DND-41 (cell line): ENCODE measurements around the gene PCNT.

Experiments used
- ATAC-seq: fragments of 200-7000 bp; cut with Tn5 transposase; 3 replicates; pipeline ENCODE4 v1.9.1; 2021; ENCODE audit warnings: low read depth; ENCODE audit not compliant: insufficient read depth
- DNase-seq: peaks from one replicate; pipeline ENCODE4 v3.0.0-alpha.2; 2020
- H2AFZ ChIP-seq: 2 replicates; pipeline ENCODE4 v1.6.0; 2012; ENCODE audit warnings: low read depth, low read length
- H3K27ac ChIP-seq: 2 replicates; pipeline ENCODE4 v1.5.1; 2012; ENCODE audit warnings: low read length, inconsistent platforms
- H3K27me3 ChIP-seq: fragments of 200-600 bp; sonication (generic); 2 replicates; pipeline ENCODE4 v1.6.0; 2012; ENCODE audit warnings: low read length, mild to moderate bottlenecking, inconsistent platforms; ENCODE audit not compliant: insufficient read depth, poor library complexity
- H3K36me3 ChIP-seq: 2 replicates; pipeline ENCODE4 v1.5.1; 2012; ENCODE audit warnings: low read length, inconsistent platforms; ENCODE audit not compliant: insufficient read depth
- H3K4me1 ChIP-seq: 2 replicates; pipeline ENCODE4 v1.5.1; 2012; ENCODE audit warnings: mild to moderate bottlenecking, low read length; ENCODE audit not compliant: insufficient read depth
- H3K4me2 ChIP-seq: 2 replicates; pipeline ENCODE4 v1.6.0; 2012; ENCODE audit warnings: mild to moderate bottlenecking, moderate library complexity, low read length, inconsistent platforms; ENCODE audit not compliant: insufficient read depth
- H3K4me3 ChIP-seq, 2 experiments: fragments of 200-600 bp in 1 of 2; shearing (Covaris generic) in 1 of 2; 2 replicates each; pipeline ENCODE4 v1.5.1; 2012 to 2016; ENCODE audit warnings: inconsistent platforms in 2 of 2, low read length in 2 of 2, mild to moderate bottlenecking in 2 of 2, low read depth in 1 of 2, moderate library complexity in 1 of 2
- H3K79me2 ChIP-seq: 2 replicates; pipeline ENCODE4 v1.6.0; 2012; ENCODE audit warnings: low read length, inconsistent platforms; ENCODE audit not compliant: insufficient read depth
- H3K9ac ChIP-seq: 2 replicates; pipeline ENCODE4 v1.6.0; 2012; ENCODE audit warnings: low read depth, mild to moderate bottlenecking, inconsistent platforms, low read length, moderate library complexity
- H3K9me3 ChIP-seq: 2 replicates; pipeline ENCODE4 v1.5.1; 2012; ENCODE audit warnings: low read length, moderate library complexity, mild to moderate bottlenecking, inconsistent platforms; ENCODE audit not compliant: insufficient read depth, severe bottlenecking
- H4K20me1 ChIP-seq: 2 replicates; pipeline ENCODE4 v1.6.0; 2012; ENCODE audit warnings: low read length; ENCODE audit not compliant: insufficient read depth
- EZH2 ChIP-seq: IDR thresholded peaks from 3 replicates; pipeline ENCODE4 v1.6.1; 2012; ENCODE audit warnings: borderline replicate concordance, low read depth, mild to moderate bottlenecking, moderate library complexity, low read length, inconsistent platforms; ENCODE audit not compliant: severe bottlenecking
- TF ChIP-seq, protein P1 (sequence below): IDR thresholded peaks from 2 replicates; pipeline ENCODE4 v1.5.1; 2012; ENCODE audit warnings: borderline replicate concordance, low read length, moderate library complexity, mild to moderate bottlenecking; ENCODE audit not compliant: poor library complexity, severe bottlenecking; ENCODE audit errors: extremely low read depth

Gene PCNT

DNA sequence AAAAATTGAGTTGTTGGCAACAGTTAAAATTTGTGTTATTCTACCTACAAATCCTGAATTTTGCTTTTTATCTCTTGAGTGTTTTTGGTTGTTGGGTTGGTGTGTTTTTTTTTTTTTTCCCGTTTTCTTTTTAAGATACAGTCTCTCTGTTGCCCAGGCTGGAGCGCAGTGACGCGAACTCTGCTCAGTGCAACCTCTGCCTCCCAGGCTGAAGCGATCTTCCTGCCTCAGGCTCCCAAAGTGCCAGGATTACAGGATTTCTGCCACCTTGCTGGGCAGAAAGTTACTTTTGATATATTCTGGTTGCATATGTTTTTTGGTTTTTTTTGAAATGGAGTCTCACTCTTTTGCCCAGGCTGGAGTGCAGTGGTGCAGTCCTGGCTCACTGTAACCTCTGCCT, 4.2 kb downstream of the PCNT start:
- TF ChIP-seq EZH2: no peak
- TF ChIP-seq, protein P1, sequence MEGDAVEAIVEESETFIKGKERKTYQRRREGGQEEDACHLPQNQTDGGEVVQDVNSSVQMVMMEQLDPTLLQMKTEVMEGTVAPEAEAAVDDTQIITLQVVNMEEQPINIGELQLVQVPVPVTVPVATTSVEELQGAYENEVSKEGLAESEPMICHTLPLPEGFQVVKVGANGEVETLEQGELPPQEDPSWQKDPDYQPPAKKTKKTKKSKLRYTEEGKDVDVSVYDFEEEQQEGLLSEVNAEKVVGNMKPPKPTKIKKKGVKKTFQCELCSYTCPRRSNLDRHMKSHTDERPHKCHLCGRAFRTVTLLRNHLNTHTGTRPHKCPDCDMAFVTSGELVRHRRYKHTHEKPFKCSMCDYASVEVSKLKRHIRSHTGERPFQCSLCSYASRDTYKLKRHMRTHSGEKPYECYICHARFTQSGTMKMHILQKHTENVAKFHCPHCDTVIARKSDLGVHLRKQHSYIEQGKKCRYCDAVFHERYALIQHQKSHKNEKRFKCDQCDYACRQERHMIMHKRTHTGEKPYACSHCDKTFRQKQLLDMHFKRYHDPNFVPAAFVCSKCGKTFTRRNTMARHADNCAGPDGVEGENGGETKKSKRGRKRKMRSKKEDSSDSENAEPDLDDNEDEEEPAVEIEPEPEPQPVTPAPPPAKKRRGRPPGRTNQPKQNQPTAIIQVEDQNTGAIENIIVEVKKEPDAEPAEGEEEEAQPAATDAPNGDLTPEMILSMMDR: no peak

DNA sequence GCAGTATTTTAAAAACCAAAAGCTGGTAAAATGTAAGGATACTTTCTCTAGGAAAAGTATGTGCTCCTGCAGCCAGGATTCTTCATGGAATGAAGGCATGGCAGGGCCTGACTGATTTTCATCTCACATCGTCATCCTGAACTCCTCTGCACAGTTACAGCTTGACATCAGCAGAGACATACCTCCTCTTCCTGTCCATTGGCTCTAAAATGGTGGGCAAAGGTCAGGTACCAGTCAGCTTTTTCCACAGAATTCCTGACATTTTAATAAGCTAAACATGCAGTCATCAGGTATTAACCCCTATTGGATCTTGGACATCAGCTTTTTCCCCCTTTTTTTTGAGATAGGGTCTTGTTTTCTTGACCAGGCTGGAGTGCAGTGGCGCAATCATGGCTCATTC, 5.8 kb downstream of the PCNT start:
- no peak for ATAC-seq
- H3K36me3 ChIP-seq: peaks cover 67% of the 10 kb centered on the region
- H3K79me2 ChIP-seq: peaks cover 87% of the 10 kb centered on the region

More for the DNA sequence above, 4.2 kb downstream of the PCNT start:
- Histone ChIP-seq H3K27me3 (no peaks in the 10 kb centered on the region), H3K9ac (no peak overlapping the region), H3K27ac (no peak overlapping the region), H2AFZ (no peak overlapping the region), H3K4me3 (no peak overlapping the region), H3K79me2 (peaks cover 89% of the 10 kb centered on the region), H4K20me1 (peaks cover 34% of the 10 kb centered on the region), H3K4me1 (peaks cover 21% of the 10 kb centered on the region), H3K36me3 (peaks cover 59% of the 10 kb centered on the region), H3K4me2 (no peak overlapping the region), H3K9me3 (no peaks in the 10 kb centered on the region)
- DNase-seq (no peak), ATAC-seq (no peak)

GRCh38 chr21:46334351-46335140, 10.6 kb downstream of the PCNT start:
- TF ChIP-seq EZH2: no peak
- TF ChIP-seq, protein P1: no peak
- peaks cover 82% of the 10 kb centered on the region for H3K79me2 ChIP-seq
- H3K9me3 ChIP-seq: no peaks in the 10 kb centered on the region
- H3K4me3 ChIP-seq: no peak overlapping the region
- ATAC-seq: no peak
- DNase-seq: no peak
- no peak overlapping the region for H3K9ac ChIP-seq
- no peaks in the 10 kb centered on the region for H3K4me1 ChIP-seq
- H4K20me1 ChIP-seq: peaks cover 29% of the 10 kb centered on the region
- H3K27me3 ChIP-seq: no peaks in the 10 kb centered on the region
- H2AFZ ChIP-seq: no peak overlapping the region
- H3K36me3 ChIP-seq: peaks cover 81% of the 10 kb centered on the region
- no peak overlapping the region for H3K27ac ChIP-seq
- no peak overlapping the region for H3K4me2 ChIP-seq

More for the DNA sequence above, 5.8 kb downstream of the PCNT start:
- Histone ChIP-seq H3K27ac (no peak overlapping the region), H3K27me3 (no peaks in the 10 kb centered on the region), H3K4me1 (peaks cover 21% of the 10 kb centered on the region), H3K4me2 (no peak overlapping the region), H2AFZ (no peak overlapping the region), H3K9me3 (no peaks in the 10 kb centered on the region), H4K20me1 (peaks cover 41% of the 10 kb centered on the region; the same call in 1 of the 2 replicates), H3K4me3 (no peak overlapping the region), H3K9ac (no peak overlapping the region)
- DNase-seq: no peak
- no peak for TF ChIP-seq EZH2
- TF ChIP-seq, protein P1: no peak
